H1 (cell line): ENCODE data around the gene ACAA1. TPM values are rescaled to one million over a fixed set of nuclear protein-coding genes. Genes with fewer than 3 reads are reported as not detected.

Experiments
- CHD7 ChIP-seq: fragments of 300-600 bp; sonication (generic); IDR thresholded peaks from 2 replicates; pipeline ENCODE4 v1.7.1; 2012; ENCODE audit warnings: low read length, moderate library complexity, mild to moderate bottlenecking, inconsistent platforms; ENCODE audit not compliant: insufficient replicate concordance
- KDM5A ChIP-seq: fragments of 200-600 bp; IDR thresholded peaks from 2 replicates; pipeline ENCODE4 v1.7.1; 2012; ENCODE audit warnings: mild to moderate bottlenecking, low read length, inconsistent platforms, mixed read lengths
- MAX ChIP-seq: IDR thresholded peaks from 2 replicates; pipeline ENCODE4 v1.6.1; 2012; ENCODE audit warnings: inconsistent platforms
- RBBP5 ChIP-seq: IDR thresholded peaks from 2 replicates; pipeline ENCODE4 v1.7.1; 2012; ENCODE audit warnings: low read depth, mild to moderate bottlenecking, inconsistent platforms, low read length, moderate library complexity, borderline replicate concordance
- SIX5 ChIP-seq: IDR thresholded peaks from 2 replicates; pipeline ENCODE4 v1.6.1; 2011; ENCODE audit warnings: mild to moderate bottlenecking, low read depth, low read length
- SUZ12 ChIP-seq: fragments of 200-600 bp; sonication (generic); IDR thresholded peaks from 2 replicates; pipeline ENCODE4 v1.6.1; 2012; ENCODE audit warnings: mild to moderate bottlenecking, inconsistent platforms, low read length, moderate library complexity, mixed read lengths
- TEAD4 ChIP-seq: IDR thresholded peaks from 2 replicates; pipeline ENCODE4 v1.6.1; 2012; ENCODE audit warnings: low read depth, low read length, inconsistent platforms, mixed read lengths
- polyA plus RNA-seq, 7 experiments: library from polyadenylated mRNA; depleted of rRNA in 3 of 7; stranded (reverse) in 5 of 7; unstranded in 2 of 7; fragments of >200 nt in 5 of 7; fragments of 200-250 nt in 2 of 7; gene quantifications; 1 replicate in 5 of 7; 2 replicates in 1 of 7; 4 replicates in 1 of 7; pipeline versions ENCODE4 v1.2.1 to v1.2.3, GENCODE V29; 2011 to 2013; ENCODE audit warnings: missing spikeins in 2 of 7, mixed read lengths in 2 of 7
- total RNA-seq: library from RNA; stranded (reverse); fragmentation: NEBNext Ultra II Directional; extraction: Animal tissue kit (Norgen Biotek cat#: 25700); gene quantifications from 2 replicates; pipeline ENCODE4 v1.2.1, GENCODE V29; 2021
- TF ChIP-seq, protein P1 (sequence below): IDR thresholded peaks from 2 replicates; pipeline ENCODE4 v1.6.1; 2011; ENCODE audit warnings: low read depth, mild to moderate bottlenecking, low read length; ENCODE audit not compliant: insufficient read depth

The ACAA1 gene
- total and polyA plus RNA-seq, 2 of the 8 experiments (the other 6 are each of a cell fraction or from before 2014, with no cell fraction given): 23.1 to 34.8 TPM

- TF ChIP-seq CHD7 (no peak), RBBP5 (no peak), SUZ12 (no peak), KDM5A (no peak), MAX (no peak), SIX5 (no peak), TEAD4 (no peak)
- TF ChIP-seq, protein P1, sequence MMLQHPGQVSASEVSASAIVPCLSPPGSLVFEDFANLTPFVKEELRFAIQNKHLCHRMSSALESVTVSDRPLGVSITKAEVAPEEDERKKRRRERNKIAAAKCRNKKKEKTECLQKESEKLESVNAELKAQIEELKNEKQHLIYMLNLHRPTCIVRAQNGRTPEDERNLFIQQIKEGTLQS: no peak
Measured at GRCh38 chr3:38170722-38171121, 33.8 kb upstream of the ACAA1 start (continued).
